Body of pancreas (tissue), 4 donors: ENCODE results near the gene OPRL1.

Experiments
- CTCF ChIP-seq, 7 experiments: fragments of 450-650 bp in 4 of 7; fragments of 200-600 bp in 3 of 7; sonication (generic) in 3 of 7; IDR thresholded peaks; one replicate each; pipeline ENCODE4 v1.5.1; 2016 to 2019; ENCODE audit warnings: antibody characterized with exemption in 7 of 7
- POLR2A ChIP-seq, 3 donors: fragments of 450-650 bp; IDR thresholded peaks; one replicate each; pipeline ENCODE4 v1.6.1; 2016; ENCODE audit warnings: antibody characterized with exemption in 3 of 3, mild to moderate bottlenecking in 2 of 3

- TF ChIP-seq CTCF (IDR thresholded peaks at IDR 0.05) (no peak), POLR2A (IDR thresholded peaks at IDR 0.05) (no peak)
Observed at GRCh38 chr20:64099880-64100565, 20.1 kb downstream of the OPRL1 start.
